HEK293 (cell line): ENCODE data around the gene RHOBTB3.

Source experiments
- CTCF ChIA-PET: fragments of 350-600 bp; formaldehyde crosslinking; extraction: SDS; loops from one replicate; lab custom pipeline; 2021; ENCODE audit warnings: antibody characterized with exemption; lab: Yijun Ruan, JAX
- POLR2A ChIA-PET: fragments of 300-600 bp; formaldehyde crosslinking; extraction: SDS; loops from one replicate; lab custom pipeline; 2020; ENCODE audit warnings: antibody characterized with exemption, inconsistent platforms; lab: Yijun Ruan, JAX
- H3K27ac ChIP-seq: fragments of 200-500 bp; sonication (Bioruptor generic); 2 replicates; pipeline ENCODE4 v1.5.1; 2014; ENCODE audit warnings: low read depth, low read length, control low read depth, inconsistent platforms; ENCODE audit errors: extremely low read depth
- H3K36me3 ChIP-seq, 2 experiments: fragments of 200-500 bp in 1 of 2; sonication (Bioruptor generic) in 1 of 2; 1 replicate in 1 of 2; 2 replicates in 1 of 2; pipeline ENCODE4 v1.5.1; 2014 to 2017; ENCODE audit warnings: inconsistent platforms in 2 of 2, low read length in 2 of 2; ENCODE audit not compliant: control insufficient read depth in 2 of 2, insufficient read depth in 1 of 2
- H3K4me1 ChIP-seq: fragments of 200-500 bp; sonication (Bioruptor generic); 2 replicates; pipeline ENCODE4 v1.5.1; 2014; ENCODE audit warnings: mild to moderate bottlenecking, low read length, inconsistent platforms; ENCODE audit not compliant: control insufficient read depth, insufficient read depth
- H3K4me3 ChIP-seq: 2 replicates; pipeline ENCODE4 v1.5.1; 2011; ENCODE audit warnings: low read depth, mild to moderate bottlenecking, control low read depth, low read length, moderate library complexity
- H3K9me3 ChIP-seq: fragments of 200-500 bp; sonication (Bioruptor generic); 2 replicates; pipeline ENCODE4 v1.5.1; 2014; ENCODE audit warnings: low read depth, low read length, inconsistent platforms; ENCODE audit not compliant: control insufficient read depth, insufficient read depth
- ELK4 ChIP-seq: IDR thresholded peaks from 2 replicates; pipeline ENCODE4 v1.6.1; 2011; ENCODE audit warnings: mild to moderate bottlenecking, low read depth, low read length, borderline replicate concordance
- MYNN ChIP-seq: fragments of 450-650 bp; formaldehyde crosslinking; IDR thresholded peaks from 2 replicates; pipeline ENCODE4 v1.5.1; 2016; ENCODE audit warnings: missing biosample characterization, missing genetic modification characterization, borderline replicate concordance
- SCRT2 ChIP-seq: fragments of 450-650 bp; formaldehyde crosslinking; IDR thresholded peaks from 2 replicates; pipeline ENCODE4 v1.5.1; 2016; ENCODE audit warnings: missing biosample characterization, missing genetic modification characterization
- SP2 ChIP-seq: fragments of 450-650 bp; formaldehyde crosslinking; IDR thresholded peaks from 2 replicates; pipeline ENCODE4 v1.5.1; 2016; ENCODE audit warnings: missing biosample characterization, missing genetic modification characterization
- SP3 ChIP-seq: fragments of 450-650 bp; formaldehyde crosslinking; IDR thresholded peaks from 2 replicates; pipeline ENCODE4 v1.5.1; 2016; ENCODE audit warnings: missing biosample characterization, missing genetic modification characterization
- TRIM28 ChIP-seq: IDR thresholded peaks from 2 replicates; pipeline ENCODE4 v1.6.1; 2011; ENCODE audit warnings: low read length, control low read depth, borderline replicate concordance
- ZBTB17 ChIP-seq: fragments of 450-650 bp; formaldehyde crosslinking; IDR thresholded peaks from 2 replicates; pipeline ENCODE4 v1.5.1; 2016; ENCODE audit warnings: missing biosample characterization, missing genetic modification characterization
- ZBTB20 ChIP-seq: fragments of 450-650 bp; formaldehyde crosslinking; IDR thresholded peaks from 2 replicates; pipeline ENCODE4 v1.5.1; 2016; ENCODE audit warnings: missing biosample characterization, missing genetic modification characterization
- ZNF133 ChIP-seq: fragments of 450-650 bp; formaldehyde crosslinking; IDR thresholded peaks from 2 replicates; pipeline ENCODE4 v1.5.1; 2016; ENCODE audit warnings: missing biosample characterization, missing genetic modification characterization
- ZNF335 ChIP-seq: fragments of 450-650 bp; formaldehyde crosslinking; conservative IDR thresholded peaks from 2 replicates; pipeline ENCODE4 v1.5.1; 2016; ENCODE audit warnings: missing biosample characterization, missing genetic modification characterization
- ZNF513 ChIP-seq: fragments of 450-650 bp; IDR thresholded peaks from 2 replicates; pipeline ENCODE4 v1.5.1; 2018; ENCODE audit warnings: missing biosample characterization, missing genetic modification characterization
- ZNF555 ChIP-seq: fragments of 450-650 bp; formaldehyde crosslinking; conservative IDR thresholded peaks from 2 replicates; pipeline ENCODE4 v1.5.1; 2017; ENCODE audit warnings: missing biosample characterization, mild to moderate bottlenecking, missing genetic modification characterization, inconsistent platforms
- ZNF585B ChIP-seq: fragments of 450-650 bp; formaldehyde crosslinking; IDR thresholded peaks from 2 replicates; pipeline ENCODE4 v1.5.1; 2016; ENCODE audit warnings: missing biosample characterization, missing genetic modification characterization
- ZNF623 ChIP-seq: fragments of 450-650 bp; formaldehyde crosslinking; IDR thresholded peaks from 2 replicates; pipeline ENCODE4 v1.5.1; 2016; ENCODE audit warnings: missing biosample characterization, missing genetic modification characterization
- TF ChIP-seq, protein P1 (sequence below): fragments of 450-650 bp; formaldehyde crosslinking; IDR thresholded peaks from 2 replicates; pipeline ENCODE4 v1.5.0; 2017; ENCODE audit warnings: missing biosample characterization, missing genetic modification characterization, borderline replicate concordance

Gene RHOBTB3

DNA sequence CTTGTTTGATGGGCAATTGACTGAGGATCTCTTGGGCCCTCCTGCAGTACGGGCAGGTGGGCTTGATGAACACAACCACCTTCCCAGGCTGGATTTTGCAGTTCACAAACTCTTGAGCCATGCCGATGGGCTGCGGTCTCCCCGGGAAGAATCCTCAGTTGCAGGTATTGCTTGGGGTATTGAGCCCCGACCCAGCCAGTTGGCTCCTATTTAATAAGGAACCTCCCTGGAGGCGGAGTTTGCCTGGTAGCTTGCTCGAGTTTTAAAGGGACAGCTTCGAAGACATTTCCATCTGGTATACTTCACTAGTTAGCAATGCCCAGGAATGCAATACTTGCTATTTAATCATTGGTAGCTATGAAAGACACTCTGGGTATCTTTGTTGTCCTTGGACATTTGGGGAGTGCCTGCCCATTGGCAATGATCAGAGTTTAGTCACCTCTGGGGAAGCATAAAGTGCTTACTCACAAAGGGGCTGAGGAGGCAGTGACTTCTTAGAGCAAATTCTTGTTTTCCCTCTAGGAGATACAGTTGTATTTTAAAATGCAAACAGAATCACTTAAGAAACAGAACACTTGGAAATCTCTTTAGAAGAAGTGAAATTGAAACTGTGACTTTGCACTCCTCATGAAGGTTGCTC is 91.5 kb downstream of the RHOBTB3 start, which contains the start of gene GLRX:
GLRX (minus strand) TSS at position 185 of the 640 bp plus-strand sequence; CDS start at position 121, 64 bp downstream.
- peak within 1 kb of the TSS; percentile 74 for H3K4me3 ChIP-seq
- peaks cover 17% of the 10 kb centered on the region for H3K4me1 ChIP-seq
- peak within 1 kb of the TSS; percentile 45 for H3K27ac ChIP-seq

GRCh38 chr5:95823218-95823737 is 92.1 kb downstream of the RHOBTB3 start:
- CTCF ChIA-PET, result interaction anchor here (0.9 to 1.8 kb wide), 8 partner anchors 9 to 179 kb away, joined by 3 to 5 read pairs (median 4); no protein-coding TSS in a partner anchor
- H3K36me3 ChIP-seq, result no peaks in the 10 kb centered on the region
- no peak for TF ChIP-seq ZNF133 (tag by site-specific recombination)
- 0 out of 2 replicates have a peak, but pooled peaks have one; percentile 37 for TF ChIP-seq SCRT2
- TF ChIP-seq, all 188 proteins: peak for 1
- POLR2A ChIA-PET, result interaction anchor here (1.1 to 3.7 kb wide), 6 partner anchors 12 to 177 kb away, joined by 4 to 31 read pairs (median 6); partner anchors contain the start of genes RFESD and RHOBTB3
- Histone ChIP-seq H3K27ac (peak overlapping the region; percentile 45), H3K9me3 (no peaks in the 10 kb centered on the region), H3K4me3 (no peak overlapping the region), H3K4me1 (peaks cover 17% of the 10 kb centered on the region)

More for the DNA sequence above, 91.5 kb downstream of the RHOBTB3 start, which contains the start of gene GLRX:
- no peak for TF ChIP-seq TRIM28
- peak; percentile 30; the same call in 1 of the 2 replicates for TF ChIP-seq SP3
- TF ChIP-seq SCRT2, result no peak
- TF ChIP-seq MYNN (tag by site-specific recombination), result peak; percentile 81
- TF ChIP-seq ZNF585B (tag by site-specific recombination), result no peak
- peak; percentile 25; the same call in 1 of the 2 replicates for TF ChIP-seq ZBTB20 (tag by site-specific recombination)
- TF ChIP-seq SP2 (tag by site-specific recombination), result peak; percentile 25
- TF ChIP-seq ZNF555 (tag by site-specific recombination), result no peak
- TF ChIP-seq, protein P1, sequence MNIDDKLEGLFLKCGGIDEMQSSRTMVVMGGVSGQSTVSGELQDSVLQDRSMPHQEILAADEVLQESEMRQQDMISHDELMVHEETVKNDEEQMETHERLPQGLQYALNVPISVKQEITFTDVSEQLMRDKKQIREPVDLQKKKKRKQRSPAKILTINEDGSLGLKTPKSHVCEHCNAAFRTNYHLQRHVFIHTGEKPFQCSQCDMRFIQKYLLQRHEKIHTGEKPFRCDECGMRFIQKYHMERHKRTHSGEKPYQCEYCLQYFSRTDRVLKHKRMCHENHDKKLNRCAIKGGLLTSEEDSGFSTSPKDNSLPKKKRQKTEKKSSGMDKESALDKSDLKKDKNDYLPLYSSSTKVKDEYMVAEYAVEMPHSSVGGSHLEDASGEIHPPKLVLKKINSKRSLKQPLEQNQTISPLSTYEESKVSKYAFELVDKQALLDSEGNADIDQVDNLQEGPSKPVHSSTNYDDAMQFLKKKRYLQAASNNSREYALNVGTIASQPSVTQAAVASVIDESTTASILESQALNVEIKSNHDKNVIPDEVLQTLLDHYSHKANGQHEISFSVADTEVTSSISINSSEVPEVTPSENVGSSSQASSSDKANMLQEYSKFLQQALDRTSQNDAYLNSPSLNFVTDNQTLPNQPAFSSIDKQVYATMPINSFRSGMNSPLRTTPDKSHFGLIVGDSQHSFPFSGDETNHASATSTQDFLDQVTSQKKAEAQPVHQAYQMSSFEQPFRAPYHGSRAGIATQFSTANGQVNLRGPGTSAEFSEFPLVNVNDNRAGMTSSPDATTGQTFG (tag by site-specific recombination), result no peak
- no peak for TF ChIP-seq ZNF623
- no peak for TF ChIP-seq ZNF513 (tag by site-specific recombination)
- TF ChIP-seq ZBTB17 (tag by site-specific recombination), result peak; percentile 24; the same call in 1 of the 2 replicates
- TF ChIP-seq ZNF335 (tag by site-specific recombination), result 0 out of 2 replicates have a peak, but pooled peaks have one; percentile 25
- TF ChIP-seq ELK4, result no peak
- ChIA-PET CTCF (interaction anchor here (0.6 to 1.8 kb wide), 7 partner anchors 8 to 246 kb away, joined by 3 to 5 read pairs (median 3); no protein-coding TSS in a partner anchor), POLR2A (interaction anchor here (0.6 to 3.7 kb wide), 7 partner anchors 12 to 176 kb away, joined by 4 to 31 read pairs (median 6); partner anchors contain the start of genes RFESD and RHOBTB3)
- Histone ChIP-seq H3K9me3 (no peaks in the 10 kb centered on the region), H3K36me3 (no peaks in the 10 kb centered on the region)
